ENCODE data around the gene SLC38A3.
A peak's percentile ranks its signal among the peaks of the same experiment; 100 is the strongest.
"Not testable (repeated sequence)": the region's sequence is repeated elsewhere in the genome, so short reads cannot be mapped to it uniquely, and the experiment has no call there.

Gene SLC38A3

GRCh38 chr3:50211930-50212329 lies 6.9 kb downstream of the SLC38A3 start:
- DNase-seq = no peak

- DNase-seq = no peak
Measured at GRCh38 chr3:50212502-50212901, 7.4 kb downstream of the SLC38A3 start.

GRCh38 chr3:50212971-50213370 lies 7.9 kb downstream of the SLC38A3 start:
- no peak for DNase-seq

- no peak for DNase-seq
Measured at GRCh38 chr3:50213373-50213772, 8.3 kb downstream of the SLC38A3 start.

GRCh38 chr3:50214824-50215223 lies 9.8 kb downstream of the SLC38A3 start:
- no peak for DNase-seq

GRCh38 chr3:50215529-50215928 lies 10.5 kb downstream of the SLC38A3 start:
- no peak for DNase-seq

GRCh38 chr3:50217681-50218080 lies 12.6 kb downstream of the SLC38A3 start:
- DNase-seq = no peak

GRCh38 chr3:50218448-50218847 lies 13.4 kb downstream of the SLC38A3 start:
- DNase-seq = no peak

GRCh38 chr3:50219285-50219684 lies 14.2 kb downstream of the SLC38A3 start:
- no peak for DNase-seq

- no peak for DNase-seq
Measured at GRCh38 chr3:50220109-50220508, 15.0 kb downstream of the SLC38A3 start.

GRCh38 chr3:50221051-50221410 lies 16.0 kb downstream of the SLC38A3 start:
- no peak for DNase-seq

GRCh38 chr3:50221411-50222168 lies 16.5 kb downstream of the SLC38A3 start:
- no peak for DNase-seq

- no peak for DNase-seq
Measured at GRCh38 chr3:50222169-50222528, 17.1 kb downstream of the SLC38A3 start.

GRCh38 chr3:50224639-50225038 lies 19.6 kb downstream of the SLC38A3 start:
- DNase-seq = no peak

GRCh38 chr3:50226888-50227389 lies 21.9 kb downstream of the SLC38A3 start:
- no peak for DNase-seq

- peak; percentile 97 for DNase-seq
Measured at GRCh38 chr3:50227390-50228183, 22.5 kb downstream of the SLC38A3 start.

- not testable (repeated sequence) for DNase-seq
Measured at GRCh38 chr3:50228184-50228763, 23.2 kb downstream of the SLC38A3 start.

GRCh38 chr3:50229490-50229889 lies 24.4 kb downstream of the SLC38A3 start:
- DNase-seq = no peak

- DNase-seq = no peak
Measured at GRCh38 chr3:50230104-50230793, 25.2 kb downstream of the SLC38A3 start.

- no peak for DNase-seq
Measured at GRCh38 chr3:50230794-50231125, 25.7 kb downstream of the SLC38A3 start.

GRCh38 chr3:50231581-50231980 lies 26.5 kb downstream of the SLC38A3 start:
- DNase-seq = no peak

- no peak for DNase-seq
Measured at GRCh38 chr3:50232303-50232702, 27.2 kb downstream of the SLC38A3 start.

GRCh38 chr3:50233176-50233575 lies 28.1 kb downstream of the SLC38A3 start:
- DNase-seq = no peak

Measured in NCI-H1048 (cell line).